Hepatocyte (in vitro differentiated cells): ENCODE measurements around the gene ANAPC1.
"Not testable (repeated sequence)": the region's sequence is repeated elsewhere in the genome, so short reads cannot be mapped to it uniquely, and the experiment has no call there.

Experiments
- CTCF ChIP-seq: fragments of 200-600 bp; sonication (generic); IDR thresholded peaks from 2 replicates; pipeline ENCODE4 v1.5.1; 2016; ENCODE audit warnings: antibody characterized with exemption, mild to moderate bottlenecking; ENCODE audit not compliant: poor library complexity
- EZH2 ChIP-seq: fragments of 200-600 bp; sonication (generic); IDR thresholded peaks from 2 replicates; pipeline ENCODE4 v1.6.1; 2016; ENCODE audit warnings: antibody characterized with exemption, mild to moderate bottlenecking, borderline replicate concordance

DNA sequence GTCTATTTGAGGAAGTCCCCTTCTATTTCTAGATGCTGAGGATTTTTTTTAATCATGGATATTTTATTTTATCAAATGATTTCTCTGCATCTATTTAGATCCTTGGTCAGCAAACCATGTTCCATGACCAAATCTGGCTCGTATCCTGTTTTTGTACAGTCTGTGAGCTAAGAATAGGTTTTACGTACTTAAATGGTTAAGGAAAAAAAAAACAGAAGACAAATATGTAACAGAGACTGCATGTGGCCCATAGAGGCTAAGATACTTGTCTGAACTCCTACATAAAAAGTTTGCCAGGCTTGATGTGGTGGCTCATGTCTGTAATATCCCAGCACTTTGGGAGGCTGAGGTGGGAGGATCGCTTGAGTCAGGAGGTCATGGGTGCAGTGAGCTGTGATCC, 31.4 kb downstream of the ANAPC1 start:
- not testable (repeated sequence) for TF ChIP-seq CTCF, EZH2
